HUES64 (cell line): ENCODE measurements around the gene TGFBR3.

Experiments
- H3K27ac ChIP-seq: 2 replicates; pipeline ENCODE4 v1.7.0; 2013; ENCODE audit warnings: low read depth, low read length, inconsistent platforms
- H3K27me3 ChIP-seq: 2 replicates; pipeline ENCODE4 v1.6.1; 2013; ENCODE audit warnings: mild to moderate bottlenecking, low read length; ENCODE audit not compliant: insufficient read depth
- H3K36me3 ChIP-seq: 2 replicates; pipeline ENCODE4 v1.6.1; 2013; ENCODE audit warnings: mild to moderate bottlenecking, low read length; ENCODE audit not compliant: insufficient read depth
- H3K4me1 ChIP-seq: 2 replicates; pipeline ENCODE4 v1.6.1; 2013; ENCODE audit warnings: mild to moderate bottlenecking, low read length, moderate library complexity; ENCODE audit not compliant: insufficient read depth
- H3K4me3 ChIP-seq: 2 replicates; pipeline ENCODE4 v1.5.1; 2013; ENCODE audit warnings: mild to moderate bottlenecking, low read length, moderate library complexity
- H3K9ac ChIP-seq: 2 replicates; pipeline ENCODE4 v1.6.1; 2013; ENCODE audit warnings: mild to moderate bottlenecking, low read depth, low read length
- H3K9me3 ChIP-seq: 2 replicates; pipeline ENCODE4 v1.6.1; 2013; ENCODE audit warnings: low read depth, low read length; ENCODE audit not compliant: insufficient read depth
- WGBS: fragments of 150-250, 120-280 bp; methylation state at CpG from one replicate; pipeline ENCODE4 v1.1.7; 2013; ENCODE audit warnings: missing lambda C conversion rate; 5-methylcytosine and 5-hydroxymethylcytosine counted together

Gene TGFBR3

DNA sequence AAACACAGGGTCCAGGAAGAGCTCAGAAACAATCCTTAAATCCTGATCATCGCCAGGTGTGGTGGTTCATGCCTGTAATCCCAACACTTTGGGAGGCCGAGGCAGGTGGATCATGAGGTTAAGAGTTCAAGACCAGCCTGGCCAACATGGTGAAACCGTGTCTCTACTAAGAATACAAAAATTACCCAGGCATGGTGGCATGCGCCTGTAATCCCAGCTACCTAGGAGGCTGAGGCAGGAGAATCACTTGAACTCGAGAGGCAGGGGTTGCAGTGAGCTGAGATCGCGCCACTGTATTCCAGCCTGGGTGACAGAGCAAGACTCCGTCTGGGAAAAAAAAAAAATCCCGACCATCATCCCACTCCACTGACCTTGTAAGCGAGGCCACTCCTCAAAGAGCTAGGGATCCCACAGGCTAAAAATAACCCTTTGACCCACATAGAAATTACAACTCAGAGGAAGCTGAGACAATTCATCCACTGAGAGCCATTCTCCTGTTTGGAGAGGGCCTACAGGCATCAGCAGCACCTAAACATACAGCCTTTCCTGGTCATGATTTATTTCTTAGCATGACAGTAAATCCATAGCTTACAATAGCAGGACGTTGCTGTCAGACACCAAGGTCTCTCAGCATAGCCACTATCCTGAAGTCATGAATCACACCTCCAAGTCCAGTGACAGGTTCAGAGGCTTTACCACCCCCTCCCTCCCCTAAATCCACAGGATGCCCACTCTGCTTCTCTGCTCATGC, 66.7 kb downstream of the TGFBR3 start:
- H3K27ac ChIP-seq = no peak overlapping the region
- no peak overlapping the region for H3K9ac ChIP-seq
- H3K9me3 ChIP-seq = no peaks in the 10 kb centered on the region
- WGBS = 89% methylated on average over 11 of the region's 11 CpGs
- no peaks in the 10 kb centered on the region for H3K36me3 ChIP-seq
- no peaks in the 10 kb centered on the region for H3K27me3 ChIP-seq
- no peak overlapping the region for H3K4me3 ChIP-seq
- H3K4me1 ChIP-seq = peaks cover 12% of the 10 kb centered on the region; the same call in 1 of the 2 replicates

GRCh38 chr1:91818713-91818975, 67.3 kb downstream of the TGFBR3 start:
- Histone ChIP-seq H3K9me3 (no peaks in the 10 kb centered on the region), H3K36me3 (no peaks in the 10 kb centered on the region), H3K4me3 (no peak overlapping the region), H3K27ac (no peak overlapping the region), H3K4me1 (peaks cover 12% of the 10 kb centered on the region; the same call in 1 of the 2 replicates), H3K27me3 (no peaks in the 10 kb centered on the region), H3K9ac (no peak overlapping the region)
- 83% methylated on average over 1 of the region's 1 CpG for WGBS

DNA sequence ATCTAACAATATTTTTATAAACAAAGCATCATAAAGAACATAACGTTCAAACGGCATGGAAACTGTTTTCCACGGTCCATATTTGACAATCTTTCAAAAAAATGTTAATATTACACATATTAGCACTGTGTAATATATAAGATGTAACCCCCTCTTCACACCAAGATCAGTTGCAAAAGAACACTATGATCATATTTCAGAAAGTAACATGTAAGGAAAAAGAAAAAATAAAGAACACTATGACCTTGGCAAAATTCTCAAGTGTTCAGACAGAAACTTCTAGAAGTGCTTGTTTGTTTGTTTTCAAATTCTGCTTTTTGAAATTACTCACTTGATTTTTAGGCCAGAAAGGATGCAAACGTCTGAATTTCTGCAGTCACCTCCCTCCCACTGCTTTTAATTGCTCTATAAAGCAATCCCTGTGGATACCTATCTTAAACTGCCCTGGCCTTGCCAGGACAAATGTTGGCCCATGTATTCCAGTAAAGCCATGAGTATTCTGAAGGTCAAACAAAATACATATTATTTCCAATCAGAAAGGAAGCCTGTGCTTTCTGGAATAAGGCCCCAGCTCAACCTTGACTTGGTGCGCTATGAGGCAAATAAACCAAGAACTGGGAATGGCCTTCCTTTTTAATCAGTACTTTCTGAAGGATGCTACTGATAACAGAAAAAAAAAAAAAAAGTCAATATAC, 68.6 kb downstream of the TGFBR3 start:
- Histone ChIP-seq H3K4me1 (peaks cover 12% of the 10 kb centered on the region; the same call in 1 of the 2 replicates), H3K4me3 (no peak overlapping the region), H3K9ac (no peak overlapping the region), H3K36me3 (no peaks in the 10 kb centered on the region), H3K27me3 (no peaks in the 10 kb centered on the region), H3K27ac (no peak overlapping the region), H3K9me3 (no peaks in the 10 kb centered on the region)
- 87% methylated on average over 5 of the region's 5 CpGs for WGBS

- no peak overlapping the region for H3K4me3 ChIP-seq
- H3K9ac ChIP-seq = no peak overlapping the region
- H3K4me1 ChIP-seq = peaks cover 15% of the 10 kb centered on the region; the same call in 1 of the 2 replicates
- WGBS = 87% methylated on average over 1 of the region's 1 CpG
- no peaks in the 10 kb centered on the region for H3K9me3 ChIP-seq
- H3K27ac ChIP-seq = no peak overlapping the region
- no peaks in the 10 kb centered on the region for H3K36me3 ChIP-seq
- no peaks in the 10 kb centered on the region for H3K27me3 ChIP-seq
These were observed 69.9 kb downstream of the TGFBR3 start for GRCh38 chr1:91816031-91816430.

DNA sequence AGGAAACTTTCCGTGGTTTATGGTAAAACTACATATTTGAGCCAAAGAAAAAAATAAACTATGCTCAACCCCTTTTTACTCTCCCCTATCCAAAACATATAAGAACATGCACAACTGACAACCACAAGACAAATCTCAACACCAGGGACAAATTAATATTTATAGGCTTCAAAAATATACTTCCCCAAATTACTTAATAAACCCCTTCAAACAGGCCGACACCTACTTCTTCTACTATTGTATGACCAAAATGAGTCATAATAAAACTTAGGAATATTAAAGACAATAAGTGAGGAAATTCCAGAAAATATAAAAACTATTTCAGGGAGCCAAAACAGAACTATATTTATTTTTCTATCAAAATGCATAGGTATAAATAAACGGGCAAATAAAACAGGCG, 71.5 kb downstream of the TGFBR3 start:
- H3K9ac ChIP-seq = no peak overlapping the region
- no peaks in the 10 kb centered on the region for H3K27me3 ChIP-seq
- no peaks in the 10 kb centered on the region for H3K9me3 ChIP-seq
- no peak overlapping the region for H3K27ac ChIP-seq
- H3K4me3 ChIP-seq = no peak overlapping the region
- WGBS = 96% methylated on average over 3 of the region's 4 CpGs
- no peaks in the 10 kb centered on the region for H3K36me3 ChIP-seq
- peaks cover 15% of the 10 kb centered on the region; the same call in 1 of the 2 replicates for H3K4me1 ChIP-seq

GRCh38 chr1:91813813-91814212, 72.1 kb downstream of the TGFBR3 start:
- peaks cover 15% of the 10 kb centered on the region; the same call in 1 of the 2 replicates for H3K4me1 ChIP-seq
- H3K9ac ChIP-seq = no peak overlapping the region
- no peak overlapping the region for H3K27ac ChIP-seq
- H3K36me3 ChIP-seq = no peaks in the 10 kb centered on the region
- H3K9me3 ChIP-seq = no peaks in the 10 kb centered on the region
- no peak overlapping the region for H3K4me3 ChIP-seq
- no peaks in the 10 kb centered on the region for H3K27me3 ChIP-seq
- 81% methylated on average over 6 of the region's 7 CpGs for WGBS

GRCh38 chr1:91811363-91812025, 74.5 kb downstream of the TGFBR3 start:
- WGBS = 83% methylated on average over 2 of the region's 3 CpGs
- Histone ChIP-seq H3K9ac (no peak overlapping the region), H3K27ac (no peak overlapping the region)

GRCh38 chr1:91809317-91809716, 76.6 kb downstream of the TGFBR3 start:
- Histone ChIP-seq H3K4me3 (no peak overlapping the region), H3K27me3 (no peaks in the 10 kb centered on the region), H3K9me3 (no peaks in the 10 kb centered on the region), H3K9ac (no peak overlapping the region), H3K4me1 (0 out of 2 replicates have a peak, but pooled peaks cover 3% of the 10 kb centered on the region), H3K27ac (no peak overlapping the region), H3K36me3 (no peaks in the 10 kb centered on the region)
- 95% methylated on average over 3 of the region's 3 CpGs for WGBS

More at GRCh38 chr1:91811363-91812025, 74.5 kb downstream of the TGFBR3 start:
- Histone ChIP-seq H3K4me1 (0 out of 2 replicates have a peak, but pooled peaks cover 3% of the 10 kb centered on the region), H3K4me3 (no peak overlapping the region), H3K9me3 (no peaks in the 10 kb centered on the region), H3K36me3 (no peaks in the 10 kb centered on the region), H3K27me3 (no peaks in the 10 kb centered on the region)

GRCh38 chr1:91807921-91808620, 77.9 kb downstream of the TGFBR3 start:
- WGBS = 96% methylated on average over 5 of the region's 5 CpGs
- Histone ChIP-seq H3K27me3 (no peaks in the 10 kb centered on the region), H3K9ac (no peak overlapping the region), H3K36me3 (no peaks in the 10 kb centered on the region), H3K9me3 (no peaks in the 10 kb centered on the region), H3K27ac (no peak overlapping the region), H3K4me1 (0 out of 2 replicates have a peak, but pooled peaks cover 3% of the 10 kb centered on the region), H3K4me3 (no peak overlapping the region)

DNA sequence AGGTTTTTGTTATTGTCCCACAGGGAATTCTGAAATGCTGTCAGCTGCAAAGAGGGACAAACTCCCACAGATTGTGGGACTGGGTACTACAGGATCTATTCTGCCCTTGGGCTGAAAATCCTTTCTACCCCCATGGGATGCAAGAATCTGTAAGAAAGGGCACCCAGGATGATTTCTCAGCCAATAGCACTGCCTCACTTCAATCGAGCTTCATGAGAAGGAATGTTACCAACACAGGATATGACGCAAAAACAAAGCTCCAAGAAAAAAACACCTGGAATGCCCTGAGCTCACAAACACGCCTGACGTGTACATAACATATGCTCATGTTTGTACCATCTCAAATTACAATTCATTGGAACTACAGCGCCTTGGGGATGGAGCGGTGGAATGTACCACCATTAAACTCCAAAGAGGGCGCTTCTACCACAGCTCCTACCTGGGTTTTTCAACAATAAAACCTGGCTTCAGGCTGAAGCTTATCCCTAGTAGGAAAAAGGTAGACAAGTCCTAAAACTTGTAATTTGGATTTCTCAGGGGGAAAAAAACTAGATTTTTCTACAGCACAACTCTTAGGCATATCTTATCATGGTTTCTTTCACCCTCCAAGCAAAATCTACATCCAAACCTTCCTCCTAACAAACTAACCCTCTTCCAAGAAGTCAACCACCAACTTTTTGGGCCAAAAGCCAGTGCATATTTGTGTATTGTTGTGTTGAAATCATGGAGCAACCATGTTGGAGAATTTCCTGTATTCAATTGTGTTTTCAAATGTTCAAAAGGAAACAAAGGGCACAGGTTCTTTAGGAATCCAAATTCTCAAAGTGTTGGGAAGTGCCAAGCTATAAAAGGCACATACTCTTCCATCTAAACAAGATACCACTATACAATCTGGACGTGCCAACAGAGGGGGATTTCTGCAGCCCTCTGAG, 78.9 kb downstream of the TGFBR3 start:
- WGBS = 89% methylated on average over 8 of the region's 8 CpGs
- H3K9me3 ChIP-seq = no peaks in the 10 kb centered on the region
- no peaks in the 10 kb centered on the region for H3K27me3 ChIP-seq
- H3K4me3 ChIP-seq = no peak overlapping the region
- H3K9ac ChIP-seq = no peak overlapping the region
- H3K36me3 ChIP-seq = no peaks in the 10 kb centered on the region
- H3K27ac ChIP-seq = no peak overlapping the region
- H3K4me1 ChIP-seq = 0 out of 2 replicates have a peak, but pooled peaks cover 2% of the 10 kb centered on the region
